Upper lobe of left lung (tissue), 4 donors: ENCODE data around the gene SOSTDC1.

Experiments
- CTCF ChIP-seq, 6 experiments: fragments of 450-650 bp in 4 of 6; fragments of 200-600 bp in 2 of 6; sonication (generic) in 2 of 6; IDR thresholded peaks; one replicate each; pipeline ENCODE4 v1.5.1; 2016 to 2019; ENCODE audit warnings: antibody characterized with exemption in 6 of 6
- POLR2A ChIP-seq, 4 donors: fragments of 450-650 bp; IDR thresholded peaks; one replicate each; pipeline ENCODE4 v1.5.1; 2016 to 2017; ENCODE audit warnings: antibody characterized with exemption in 4 of 4, mild to moderate bottlenecking in 2 of 4
- POLR2AphosphoS5 ChIP-seq, 2 donors: sonication (generic); formaldehyde crosslinking; IDR thresholded peaks; one replicate each; pipeline ENCODE4 v1.5.1; 2017; ENCODE audit warnings: antibody characterized with exemption in 2 of 2

GRCh38 chr7:16465469-16466361, at the start of gene SOSTDC1:
- no peak for TF ChIP-seq CTCF (IDR thresholded peaks at IDR 0.05)
- no peak for TF ChIP-seq POLR2AphosphoS5 (IDR thresholded peaks at IDR 0.05)
- TF ChIP-seq POLR2A (IDR thresholded peaks at IDR 0.05) = no peak
